ENCODE measurements around the gene TRAFD1.

The TRAFD1 gene

GRCh38 chr12:112184056-112184887 is 58.9 kb downstream of the TRAFD1 start:
- H3K9me3 ChIP-seq (ENCODE audit: control extremely low read depth in 1 of 5, control insufficient read depth in 4 of 5, insufficient read depth in 2 of 5, low read depth in 1 of 5, low read length in 4 of 5) = no peaks in the 10 kb centered on the region
- no peaks in the 10 kb centered on the region for H3K4me1 ChIP-seq (ENCODE audit: control extremely low read depth in 1 of 4, control insufficient read depth in 4 of 4, insufficient read depth in 4 of 4, low read length in 3 of 4)
- H3K27me3 ChIP-seq (replicated peaks in 2 of 5; ENCODE audit: control insufficient read depth in 4 of 5, insufficient read depth in 5 of 5, low read length in 4 of 5) = no peaks in the 10 kb centered on the region
- CTCF ChIA-PET = interaction anchor here (1.0 to 1.2 kb wide), 2 partner anchors 9 to 14 kb away, joined by 3 read pairs; no protein-coding TSS in a partner anchor
- WGBS (ENCODE audit: insufficient coverage) = 98% methylated on average over 46 of the region's 46 CpGs
- no peak overlapping the region for H3K27ac ChIP-seq (ENCODE audit: insufficient read depth in 1 of 2, low read depth in 1 of 2, low read length in 2 of 2, poor library complexity in 1 of 2, severe bottlenecking in 2 of 2)
- no peak for DNase-seq
- peaks cover 11 to 59% (median 37%) of the 10 kb centered on the region in 4 experiments for H3K36me3 ChIP-seq (ENCODE audit: control insufficient read depth in 4 of 4, insufficient read depth in 4 of 4, low read length in 3 of 4)
- POLR2A ChIA-PET = no interaction called here
- H3K4me3 ChIP-seq (ENCODE audit: control insufficient read depth in 1 of 7, extremely low read depth in 1 of 7, insufficient read depth in 4 of 7, low read depth in 2 of 7, low read length in 6 of 7) = no peak overlapping the region

GRCh38 chr12:112185093-112185923 is 59.9 kb downstream of the TRAFD1 start:
- POLR2A ChIA-PET = no interaction called here
- no peak overlapping the region for H3K27ac ChIP-seq (ENCODE audit: insufficient read depth in 1 of 2, low read depth in 1 of 2, low read length in 2 of 2, poor library complexity in 1 of 2, severe bottlenecking in 2 of 2)
- H3K9me3 ChIP-seq (ENCODE audit: control extremely low read depth in 1 of 5, control insufficient read depth in 4 of 5, insufficient read depth in 2 of 5, low read depth in 1 of 5, low read length in 4 of 5) = no peaks in the 10 kb centered on the region
- peaks cover 7 to 59% (median 38%) of the 10 kb centered on the region in 4 experiments for H3K36me3 ChIP-seq (ENCODE audit: control insufficient read depth in 4 of 4, insufficient read depth in 4 of 4, low read length in 3 of 4)
- DNase-seq = no peak
- no peak overlapping the region for H3K4me3 ChIP-seq (ENCODE audit: control insufficient read depth in 1 of 7, extremely low read depth in 1 of 7, insufficient read depth in 4 of 7, low read depth in 2 of 7, low read length in 6 of 7)
- CTCF ChIA-PET = interaction anchor here (0.9 to 1.0 kb wide), 2 partner anchors 10 to 15 kb away, joined by 3 read pairs; no protein-coding TSS in a partner anchor
- H3K4me1 ChIP-seq (ENCODE audit: control extremely low read depth in 1 of 4, control insufficient read depth in 4 of 4, insufficient read depth in 4 of 4, low read length in 3 of 4) = no peaks in the 10 kb centered on the region
- 97% methylated on average over 24 of the region's 26 CpGs for WGBS (ENCODE audit: insufficient coverage)
- H3K27me3 ChIP-seq (replicated peaks in 2 of 5; ENCODE audit: control insufficient read depth in 4 of 5, insufficient read depth in 5 of 5, low read length in 4 of 5) = no peaks in the 10 kb centered on the region

- H3K9me3 ChIP-seq (ENCODE audit: control extremely low read depth in 1 of 5, control insufficient read depth in 4 of 5, insufficient read depth in 2 of 5, low read depth in 1 of 5, low read length in 4 of 5) = no peaks in the 10 kb centered on the region
- no peak overlapping the region for H3K4me3 ChIP-seq (ENCODE audit: control insufficient read depth in 1 of 7, extremely low read depth in 1 of 7, insufficient read depth in 4 of 7, low read depth in 2 of 7, low read length in 6 of 7)
- H3K36me3 ChIP-seq (ENCODE audit: control insufficient read depth in 4 of 4, insufficient read depth in 4 of 4, low read length in 3 of 4) = peaks cover 10 to 76% (median 59%) of the 10 kb centered on the region in 4 experiments
- no peaks in the 10 kb centered on the region for H3K27me3 ChIP-seq (replicated peaks in 2 of 5; ENCODE audit: control insufficient read depth in 4 of 5, insufficient read depth in 5 of 5, low read length in 4 of 5)
- DNase-seq = no peak
- H3K4me1 ChIP-seq (ENCODE audit: control extremely low read depth in 1 of 4, control insufficient read depth in 4 of 4, insufficient read depth in 4 of 4, low read length in 3 of 4) = no peaks in the 10 kb centered on the region
- CTCF ChIA-PET = no interaction called here
- POLR2A ChIA-PET = no interaction called here
- WGBS (ENCODE audit: insufficient coverage) = 94% methylated on average over 6 of the region's 9 CpGs
- H3K27ac ChIP-seq (ENCODE audit: insufficient read depth in 1 of 2, low read depth in 1 of 2, low read length in 2 of 2, poor library complexity in 1 of 2, severe bottlenecking in 2 of 2) = no peak overlapping the region
Measured at GRCh38 chr12:112188130-112188830, 62.9 kb downstream of the TRAFD1 start.

GRCh38 chr12:112190231-112191025 is 65.1 kb downstream of the TRAFD1 start:
- ChIA-PET CTCF (no interaction called here), POLR2A (no interaction called here)
- WGBS (ENCODE audit: insufficient coverage) = 100% methylated on average over 3 of the region's 5 CpGs
- Histone ChIP-seq H3K27ac (ENCODE audit: insufficient read depth in 1 of 2, low read depth in 1 of 2, low read length in 2 of 2, poor library complexity in 1 of 2, severe bottlenecking in 2 of 2) (no peak overlapping the region), H3K4me3 (ENCODE audit: control insufficient read depth in 1 of 7, extremely low read depth in 1 of 7, insufficient read depth in 4 of 7, low read depth in 2 of 7, low read length in 6 of 7) (no peak overlapping the region), H3K9me3 (ENCODE audit: control extremely low read depth in 1 of 5, control insufficient read depth in 4 of 5, insufficient read depth in 2 of 5, low read depth in 1 of 5, low read length in 4 of 5) (no peaks in the 10 kb centered on the region), H3K4me1 (ENCODE audit: control extremely low read depth in 1 of 4, control insufficient read depth in 4 of 4, insufficient read depth in 4 of 4, low read length in 3 of 4) (no peaks in the 10 kb centered on the region), H3K27me3 (replicated peaks in 2 of 5; ENCODE audit: control insufficient read depth in 4 of 5, insufficient read depth in 5 of 5, low read length in 4 of 5) (no peaks in the 10 kb centered on the region), H3K36me3 (ENCODE audit: control insufficient read depth in 4 of 4, insufficient read depth in 4 of 4, low read length in 3 of 4) (peaks cover 13 to 73% (median 56%) of the 10 kb centered on the region in 4 experiments)
- no peak for DNase-seq

GRCh38 chr12:112191201-112191600 is 65.8 kb downstream of the TRAFD1 start:
- H3K27me3 ChIP-seq (replicated peaks in 2 of 5; ENCODE audit: control insufficient read depth in 4 of 5, insufficient read depth in 5 of 5, low read length in 4 of 5) = no peaks in the 10 kb centered on the region
- H3K9me3 ChIP-seq (ENCODE audit: control extremely low read depth in 1 of 5, control insufficient read depth in 4 of 5, insufficient read depth in 2 of 5, low read depth in 1 of 5, low read length in 4 of 5) = no peaks in the 10 kb centered on the region
- H3K4me3 ChIP-seq (ENCODE audit: control insufficient read depth in 1 of 7, extremely low read depth in 1 of 7, insufficient read depth in 4 of 7, low read depth in 2 of 7, low read length in 6 of 7) = no peak overlapping the region
- peaks cover 10 to 71% (median 55%) of the 10 kb centered on the region in 4 experiments for H3K36me3 ChIP-seq (ENCODE audit: control insufficient read depth in 4 of 4, insufficient read depth in 4 of 4, low read length in 3 of 4)
- WGBS (ENCODE audit: insufficient coverage) = no CpG with 5 or more reads among the region's 2 CpGs
- no peaks in the 10 kb centered on the region for H3K4me1 ChIP-seq (ENCODE audit: control extremely low read depth in 1 of 4, control insufficient read depth in 4 of 4, insufficient read depth in 4 of 4, low read length in 3 of 4)
- CTCF ChIA-PET = interaction anchor here (0.8 kb wide), 1 partner anchor 8 kb away, joined by 3 read pairs; no protein-coding TSS in a partner anchor
- H3K27ac ChIP-seq (ENCODE audit: insufficient read depth in 1 of 2, low read depth in 1 of 2, low read length in 2 of 2, poor library complexity in 1 of 2, severe bottlenecking in 2 of 2) = no peak overlapping the region
- POLR2A ChIA-PET = no interaction called here
- DNase-seq = no peak

- peaks cover 10 to 74% (median 55%) of the 10 kb centered on the region in 4 experiments for H3K36me3 ChIP-seq (ENCODE audit: control insufficient read depth in 4 of 4, insufficient read depth in 4 of 4, low read length in 3 of 4)
- DNase-seq = no peak
- H3K4me1 ChIP-seq (ENCODE audit: control extremely low read depth in 1 of 4, control insufficient read depth in 4 of 4, insufficient read depth in 4 of 4, low read length in 3 of 4) = no peaks in the 10 kb centered on the region
- no peak overlapping the region for H3K4me3 ChIP-seq (ENCODE audit: control insufficient read depth in 1 of 7, extremely low read depth in 1 of 7, insufficient read depth in 4 of 7, low read depth in 2 of 7, low read length in 6 of 7)
- no peaks in the 10 kb centered on the region for H3K9me3 ChIP-seq (ENCODE audit: control extremely low read depth in 1 of 5, control insufficient read depth in 4 of 5, insufficient read depth in 2 of 5, low read depth in 1 of 5, low read length in 4 of 5)
- no peaks in the 10 kb centered on the region for H3K27me3 ChIP-seq (replicated peaks in 2 of 5; ENCODE audit: control insufficient read depth in 4 of 5, insufficient read depth in 5 of 5, low read length in 4 of 5)
- no peak overlapping the region for H3K27ac ChIP-seq (ENCODE audit: insufficient read depth in 1 of 2, low read depth in 1 of 2, low read length in 2 of 2, poor library complexity in 1 of 2, severe bottlenecking in 2 of 2)
- CTCF ChIA-PET = interaction anchor here (0.8 to 1.7 kb wide), 2 partner anchors 7 to 195 kb away, joined by 3 to 5 read pairs; no protein-coding TSS in a partner anchor
- POLR2A ChIA-PET = interaction anchor here (1.1 kb wide), 1 partner anchor 11 kb away, joined by 3 read pairs; no protein-coding TSS in a partner anchor
- WGBS (ENCODE audit: insufficient coverage) = 91% methylated on average over 4 of the region's 4 CpGs
Measured at GRCh38 chr12:112191840-112192321, 66.5 kb downstream of the TRAFD1 start.
